Measurements from ENCODE around the gene PMP22.
"Not testable (repeated sequence)": the region's sequence is repeated elsewhere in the genome, so short reads cannot be mapped to it uniquely, and the experiment has no call there.

PMP22 gene

DNA sequence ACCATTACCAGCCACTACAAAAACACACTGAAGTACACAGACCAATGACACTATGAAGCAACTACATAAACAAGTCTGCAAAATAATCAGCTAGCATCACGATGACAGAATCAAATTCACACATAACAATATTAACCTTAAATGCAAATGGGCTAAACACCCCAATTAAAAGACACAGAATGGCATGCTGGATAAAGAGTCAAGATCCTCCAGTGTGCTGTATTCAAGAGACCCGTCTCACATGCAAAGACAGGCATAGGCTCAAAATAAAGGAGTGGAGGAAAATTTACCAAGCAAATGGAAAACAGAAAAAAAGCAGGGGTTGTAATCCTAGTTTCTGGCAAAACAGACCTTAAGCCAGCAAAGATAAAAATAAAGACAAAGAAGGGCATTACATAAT, 64.6 kb downstream of the PMP22 start:
- DNase-seq = not testable (repeated sequence)

DNA sequence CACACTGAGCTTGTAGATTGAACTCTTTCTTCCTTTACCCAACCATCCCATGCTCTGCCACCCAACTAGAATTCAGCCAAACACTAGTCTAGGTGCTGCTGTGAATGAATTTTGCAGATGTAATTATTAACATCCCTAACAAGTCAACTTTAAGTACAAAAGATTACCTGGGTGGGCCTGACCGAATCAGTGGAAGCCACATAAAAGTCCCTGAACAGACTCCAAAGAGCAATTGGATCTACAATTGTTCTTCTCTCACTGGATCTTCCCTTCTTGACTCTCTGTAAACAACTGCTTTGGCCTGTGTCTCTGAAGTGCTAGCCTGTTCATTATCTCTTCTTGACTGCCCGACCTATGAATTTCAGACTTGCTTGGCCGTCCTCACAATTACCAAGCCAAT, 67.9 kb downstream of the PMP22 start:
- DNase-seq = no peak

DNA sequence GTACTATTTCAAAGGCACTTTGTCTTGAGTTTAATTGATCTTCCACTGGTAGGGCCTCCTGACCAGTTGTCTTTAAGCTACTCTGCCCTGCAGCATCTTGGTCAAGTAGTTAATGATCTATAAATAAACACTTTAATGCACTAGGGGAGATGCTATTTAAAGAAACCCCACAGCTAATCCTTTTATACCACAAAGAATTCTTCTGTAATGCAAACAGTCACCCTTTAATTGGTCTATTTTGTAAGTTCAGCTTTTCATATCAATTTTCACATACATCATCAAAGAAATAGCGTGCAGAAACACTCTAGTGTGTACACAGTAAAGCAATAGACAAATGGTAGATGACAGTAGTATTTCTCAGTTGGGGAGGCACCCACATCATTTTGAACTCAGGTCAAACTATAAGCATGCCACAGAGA, 70.3 kb downstream of the PMP22 start:
- no peak for DNase-seq

DNA sequence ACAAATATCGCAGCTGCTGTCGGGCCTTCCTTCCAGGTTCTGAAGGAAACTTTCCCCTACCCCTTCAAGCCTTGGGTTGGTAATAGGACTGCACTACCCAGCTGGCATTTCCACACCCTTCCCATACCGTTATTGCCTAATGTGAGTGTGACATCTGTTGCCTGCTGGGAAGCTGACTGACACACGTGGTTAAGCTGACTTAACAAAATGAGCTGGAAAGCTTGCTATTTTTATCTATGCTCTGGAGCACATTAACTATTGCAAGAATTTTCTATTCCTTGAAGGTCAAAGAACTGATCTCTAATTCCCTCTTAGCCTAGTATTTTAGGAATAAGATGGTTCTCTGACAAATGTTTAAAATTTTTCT, 79.5 kb downstream of the PMP22 start:
- no peak for DNase-seq

DNA sequence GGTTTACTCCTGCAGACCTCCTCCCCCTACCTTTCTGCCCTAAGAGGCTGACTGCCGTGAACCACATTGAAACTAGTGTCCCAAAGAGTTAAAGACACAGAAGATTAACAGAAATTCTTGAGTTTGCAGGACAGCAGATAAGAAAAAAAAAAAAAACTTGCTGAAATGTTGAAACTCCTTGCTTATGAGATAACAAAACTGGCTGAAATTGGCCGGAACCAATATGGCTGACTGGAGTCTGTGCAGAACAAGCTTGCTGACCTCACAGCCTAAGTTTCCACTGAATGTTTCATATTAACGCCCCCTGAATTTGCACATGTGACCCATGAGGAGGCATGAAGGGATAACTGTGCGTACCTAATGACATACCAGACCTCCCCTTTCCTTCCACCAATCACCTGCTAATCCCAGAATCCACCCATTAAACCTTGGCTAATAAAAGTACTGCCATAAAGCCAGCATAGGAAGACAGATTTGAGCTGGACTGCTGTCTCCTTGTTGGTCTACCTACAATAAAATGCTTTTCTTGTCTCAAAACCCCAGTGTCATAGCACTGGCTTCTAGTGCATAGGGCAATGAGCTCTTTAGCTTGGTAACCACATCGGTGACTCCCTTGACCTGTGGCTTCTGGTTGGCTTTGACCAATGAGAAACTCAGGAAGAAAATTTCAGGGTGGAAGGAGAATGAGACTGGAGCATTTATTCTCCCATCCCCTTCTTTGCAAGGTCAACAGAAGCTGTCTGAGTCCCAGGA, 80.1 kb downstream of the PMP22 start:
- DNase-seq = no peak

DNA sequence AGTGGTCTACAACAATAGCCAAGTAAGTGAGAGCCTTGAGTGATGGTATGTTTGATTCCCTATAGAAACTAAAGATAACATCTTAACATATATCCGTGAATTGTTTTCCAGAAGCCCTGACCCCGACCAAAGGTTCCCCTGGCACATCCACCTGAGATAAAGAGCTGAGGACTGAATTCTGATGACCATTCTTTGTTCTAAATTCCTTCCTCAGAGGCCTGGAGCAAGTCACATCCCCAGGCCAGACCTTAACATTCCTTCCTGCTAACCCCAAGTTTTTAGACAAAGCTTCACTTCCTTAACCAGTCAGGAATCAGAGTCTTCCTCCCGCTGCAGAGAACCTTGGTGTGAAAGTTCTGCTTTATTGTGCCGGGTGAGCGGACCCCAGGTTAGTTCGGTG, 83.3 kb downstream of the PMP22 start:
- no peak for DNase-seq

DNA sequence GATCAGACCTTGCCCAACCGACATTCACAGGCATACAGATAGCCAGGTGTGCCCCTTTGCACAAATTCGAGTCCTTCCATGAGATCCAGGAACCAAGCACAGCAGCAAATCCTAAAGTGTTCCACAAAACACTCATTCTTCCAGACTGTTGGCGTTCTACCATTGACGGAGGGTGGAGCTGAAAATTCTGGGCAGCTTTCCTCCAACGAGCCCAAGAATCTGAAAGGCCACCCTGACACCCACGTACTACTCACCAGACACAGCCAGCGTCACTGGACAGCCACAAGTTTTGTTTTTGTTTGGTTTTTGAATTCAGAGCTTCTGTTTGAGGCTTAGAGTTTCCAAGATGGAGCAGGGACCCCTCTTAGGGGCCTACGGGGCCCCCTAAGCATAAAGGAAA, 83.8 kb downstream of the PMP22 start:
- no peak for DNase-seq

DNA sequence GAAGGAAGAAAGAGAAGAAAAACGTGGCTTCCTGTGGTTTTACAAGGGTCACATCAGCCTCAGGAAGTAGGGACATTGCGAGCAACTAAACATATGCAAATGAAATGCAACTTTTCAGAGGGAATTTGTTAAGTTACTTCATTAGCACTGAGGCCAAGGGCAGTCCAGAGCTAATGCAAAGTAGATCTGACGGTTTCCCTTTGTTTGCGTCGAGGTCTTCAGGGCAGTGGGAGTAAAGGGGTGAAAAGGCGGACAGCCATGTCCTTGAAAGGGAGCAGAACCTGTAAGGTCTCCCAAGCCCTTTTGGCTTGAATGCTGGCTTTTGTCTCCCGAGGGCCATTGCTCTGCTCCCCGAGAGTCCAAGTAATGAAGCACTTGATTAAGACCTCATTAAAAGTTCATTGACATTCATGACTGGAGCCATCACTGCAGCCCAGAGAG, 85.0 kb downstream of the PMP22 start:
- no peak for DNase-seq

Measured in NCI-H526 treated with DMSO at 0.1 percent for 48 hours (cell line).